ENCODE measurements around the gene GPATCH1. TPM values are rescaled to one million over a fixed set of nuclear protein-coding genes. Genes with fewer than 3 reads are reported as not detected.

The GPATCH1 gene
- total RNA-seq, 4 donors from 2014 or later = 4.5 to 7.6 (median 5.5) TPM

DNA sequence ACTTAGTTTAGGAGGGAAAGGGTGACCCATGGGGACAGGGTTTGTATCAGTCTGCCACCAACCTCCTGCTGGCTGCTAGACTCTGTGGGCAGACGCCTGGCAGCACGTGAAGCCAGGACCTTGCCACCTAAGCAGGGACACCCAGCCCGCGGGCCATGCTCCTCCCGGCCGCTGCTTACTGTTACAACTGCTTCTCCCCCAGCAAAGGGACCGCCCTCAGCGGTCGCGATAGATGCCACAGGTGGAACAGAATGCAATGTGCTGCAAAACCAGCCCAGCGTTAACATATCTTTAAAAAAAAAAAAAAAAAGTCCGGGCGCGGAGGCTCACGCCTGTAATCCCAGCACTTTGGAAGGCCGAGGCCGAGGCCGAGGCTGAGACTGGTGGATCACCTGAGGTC lies 14.4 kb upstream of the GPATCH1 start:
- TF ChIP-seq, protein P1, sequence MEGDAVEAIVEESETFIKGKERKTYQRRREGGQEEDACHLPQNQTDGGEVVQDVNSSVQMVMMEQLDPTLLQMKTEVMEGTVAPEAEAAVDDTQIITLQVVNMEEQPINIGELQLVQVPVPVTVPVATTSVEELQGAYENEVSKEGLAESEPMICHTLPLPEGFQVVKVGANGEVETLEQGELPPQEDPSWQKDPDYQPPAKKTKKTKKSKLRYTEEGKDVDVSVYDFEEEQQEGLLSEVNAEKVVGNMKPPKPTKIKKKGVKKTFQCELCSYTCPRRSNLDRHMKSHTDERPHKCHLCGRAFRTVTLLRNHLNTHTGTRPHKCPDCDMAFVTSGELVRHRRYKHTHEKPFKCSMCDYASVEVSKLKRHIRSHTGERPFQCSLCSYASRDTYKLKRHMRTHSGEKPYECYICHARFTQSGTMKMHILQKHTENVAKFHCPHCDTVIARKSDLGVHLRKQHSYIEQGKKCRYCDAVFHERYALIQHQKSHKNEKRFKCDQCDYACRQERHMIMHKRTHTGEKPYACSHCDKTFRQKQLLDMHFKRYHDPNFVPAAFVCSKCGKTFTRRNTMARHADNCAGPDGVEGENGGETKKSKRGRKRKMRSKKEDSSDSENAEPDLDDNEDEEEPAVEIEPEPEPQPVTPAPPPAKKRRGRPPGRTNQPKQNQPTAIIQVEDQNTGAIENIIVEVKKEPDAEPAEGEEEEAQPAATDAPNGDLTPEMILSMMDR (IDR thresholded peaks at IDR 0.05) = no peak
- DNase-seq (ENCODE audit: low spot score) = no peak
- no peak for ATAC-seq (ENCODE audit: low FRiP score)

DNA sequence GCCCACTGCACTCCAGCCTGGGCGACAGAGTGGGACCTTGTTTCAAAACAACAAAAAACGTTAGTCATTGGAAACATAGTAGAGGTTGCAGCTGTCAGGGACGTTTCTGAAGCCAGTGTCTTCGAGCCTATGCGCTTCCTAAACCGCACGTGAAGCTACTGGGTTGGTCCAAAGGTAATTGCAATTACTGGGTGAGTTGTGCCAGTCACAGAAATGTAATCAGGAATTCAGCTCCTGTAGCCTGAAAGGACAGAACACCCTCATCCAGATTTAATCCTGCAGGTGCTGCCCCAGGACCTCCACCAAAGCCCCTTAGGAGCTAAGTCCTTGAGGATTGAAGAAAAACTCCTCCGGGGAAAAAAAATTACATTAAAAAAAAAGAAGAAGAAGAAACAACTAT lies 13.9 kb upstream of the GPATCH1 start:
- ATAC-seq (ENCODE audit: low FRiP score) (no peak), DNase-seq (ENCODE audit: low spot score) (no peak)
- TF ChIP-seq, protein P1 (IDR thresholded peaks at IDR 0.05) = no peak

- no peak for DNase-seq (ENCODE audit: low spot score)
- ATAC-seq (ENCODE audit: low FRiP score) = no peak
- TF ChIP-seq, protein P1 (IDR thresholded peaks at IDR 0.05) = no peak
These were observed 9.1 kb upstream of the GPATCH1 start for GRCh38 chr19:33071887-33072286.

GRCh38 chr19:33075519-33075918 lies 5.5 kb upstream of the GPATCH1 start:
- no peak for DNase-seq (ENCODE audit: low spot score)
- TF ChIP-seq, protein P1 (IDR thresholded peaks at IDR 0.05) = no peak
- no peak for ATAC-seq (ENCODE audit: low FRiP score)

- ATAC-seq (ENCODE audit: low FRiP score) = no peak
- TF ChIP-seq, protein P1 (IDR thresholded peaks at IDR 0.05) = no peak
These were observed 4.7 kb downstream of the GPATCH1 start for GRCh38 chr19:33085570-33086128.

GRCh38 chr19:33086955-33087354 lies 6.0 kb downstream of the GPATCH1 start:
- DNase-seq (ENCODE audit: low spot score) (no peak), ATAC-seq (ENCODE audit: low FRiP score) (no peak)
- TF ChIP-seq, protein P1 (IDR thresholded peaks at IDR 0.05) = no peak

More at GRCh38 chr19:33085570-33086128, 4.7 kb downstream of the GPATCH1 start:
- no peak for DNase-seq (ENCODE audit: low spot score)

GRCh38 chr19:33089010-33089409 lies 8.0 kb downstream of the GPATCH1 start:
- DNase-seq (ENCODE audit: low spot score) = no peak
- no peak for ATAC-seq (ENCODE audit: low FRiP score)
- TF ChIP-seq, protein P1 (IDR thresholded peaks at IDR 0.05) = no peak
